ENCODE data around the gene COA7.
A peak's percentile ranks its signal among the peaks of the same experiment; 100 is the strongest.
"Not testable (repeated sequence)": the region's sequence is repeated elsewhere in the genome, so short reads cannot be mapped to it uniquely, and the experiment has no call there.

COA7 gene

DNA sequence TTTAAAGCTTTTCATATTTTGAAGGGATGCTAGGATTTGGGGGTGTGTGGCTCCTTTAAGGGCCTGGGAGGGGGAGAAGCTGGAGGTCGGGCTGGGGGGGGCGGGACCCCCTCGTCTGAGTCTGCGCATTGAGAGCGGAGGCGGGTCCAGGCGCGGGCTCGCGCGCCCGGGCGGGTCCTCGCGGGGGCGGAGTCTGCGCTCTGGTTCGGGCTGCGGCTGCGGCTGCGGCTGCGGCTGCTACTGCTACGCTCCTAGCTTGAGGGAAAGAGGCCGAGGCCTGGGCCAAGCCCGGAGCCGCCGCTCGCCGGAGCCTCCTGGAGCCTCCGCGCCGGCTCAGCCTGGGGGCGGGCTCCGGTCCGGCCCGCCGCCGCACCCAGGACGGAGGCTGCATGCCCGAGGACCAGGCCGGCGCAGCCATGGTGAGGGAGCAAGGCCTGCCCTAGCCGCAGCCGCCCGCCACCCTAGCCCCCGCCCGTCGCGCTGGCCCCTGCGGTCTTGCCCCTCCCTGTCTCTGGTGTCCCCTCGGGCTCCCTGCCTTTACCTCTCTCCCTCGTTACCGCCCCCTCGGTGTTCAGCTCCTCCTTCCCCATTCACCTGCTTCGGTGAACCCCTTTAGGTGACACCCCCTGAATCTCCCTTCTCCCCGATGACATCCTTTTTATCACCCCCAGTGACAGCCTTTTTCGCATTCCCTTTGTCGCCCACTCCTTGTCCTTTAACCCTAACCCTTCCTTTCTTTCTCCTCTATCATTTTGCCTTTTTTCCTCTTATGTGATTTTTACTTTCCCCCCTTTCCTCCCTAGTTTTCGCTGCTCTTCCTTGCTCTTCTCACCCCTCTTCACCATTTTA lies 28.3 kb upstream of the COA7 start, which contains the start of gene ZYG11B:
Gene ZYG11B, plus strand, starts transcription at position 189 of the 849 bp plus-strand sequence. Its CDS starts 201 bp downstream, at position 390.
- H3K4me3 Mint-ChIP-seq: peak within 1 kb of the TSS; percentile 82

DNA sequence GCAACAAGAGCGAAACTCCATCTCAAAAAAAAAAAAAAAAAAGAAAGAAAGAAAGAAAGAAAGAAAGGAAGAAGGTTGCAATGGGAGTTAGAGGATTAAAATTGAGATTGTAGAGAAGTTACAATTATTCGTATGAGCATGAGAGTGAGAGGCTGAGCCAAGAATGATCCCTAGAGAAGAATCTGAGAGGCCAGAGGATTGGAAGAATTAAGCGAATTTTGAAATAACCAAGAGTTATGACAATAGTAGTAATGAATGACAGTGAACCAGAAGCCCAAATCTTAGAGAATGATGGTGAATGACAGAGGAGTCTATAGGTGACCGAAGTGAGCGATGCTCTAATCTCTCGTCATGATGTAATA lies 27.7 kb upstream of the COA7 start:
- ATAC-seq (replicated peaks; ENCODE audit: extremely low read depth, poor library complexity, severe bottlenecking): no peak
- no peaks in the 10 kb centered on the region for H3K9me3 Mint-ChIP-seq
- peak overlapping the region; percentile 29 for H3K27ac Mint-ChIP-seq (ENCODE audit: low read depth)

More for the DNA sequence above, 28.3 kb upstream of the COA7 start, which contains the start of gene ZYG11B:
- peaks cover 7% of the 10 kb centered on the region for H3K36me3 Mint-ChIP-seq (ENCODE audit: insufficient read depth)
- H3K27me3 Mint-ChIP-seq: peaks cover 13% of the 10 kb centered on the region
- H3K27ac Mint-ChIP-seq (ENCODE audit: low read depth): peak within 1 kb of the TSS; percentile 86
- peaks cover 36% of the 10 kb centered on the region for H3K4me1 Mint-ChIP-seq
- DNase-seq (ENCODE audit: low spot score in 2 of 2) (peak; percentile 77 to 79), ATAC-seq (replicated peaks; ENCODE audit: extremely low read depth, poor library complexity, severe bottlenecking) (peak; percentile 85)
- H3K9me3 Mint-ChIP-seq: no peaks in the 10 kb centered on the region

DNA sequence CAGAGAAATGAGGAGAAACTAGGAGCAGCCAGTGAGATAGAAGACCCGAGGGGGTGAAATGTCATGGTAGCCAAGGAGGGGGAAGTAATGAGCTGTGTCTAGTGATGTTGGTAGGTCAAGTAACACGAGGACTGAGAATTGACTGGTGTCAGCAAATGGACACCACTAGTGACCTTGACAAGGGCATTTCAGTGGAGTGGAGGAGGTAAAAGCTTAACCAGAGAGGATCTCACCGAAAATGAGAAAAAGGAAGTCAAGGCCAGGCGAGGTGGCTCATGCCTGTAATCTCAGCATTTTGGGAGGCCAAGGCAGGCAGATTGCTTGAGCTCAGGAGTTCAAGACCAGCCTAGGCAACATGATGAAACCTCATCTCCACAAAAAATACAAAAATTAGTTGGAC lies 25.1 kb upstream of the COA7 start:
- Mint-ChIP-seq H3K27me3 (peaks cover 13% of the 10 kb centered on the region), H3K4me1 (peaks cover 30% of the 10 kb centered on the region), H3K27ac (ENCODE audit: low read depth) (no peak overlapping the region), H3K9me3 (no peaks in the 10 kb centered on the region), H3K4me3 (no peak overlapping the region), H3K36me3 (ENCODE audit: insufficient read depth) (peaks cover 2% of the 10 kb centered on the region)
- ATAC-seq (replicated peaks; ENCODE audit: extremely low read depth, poor library complexity, severe bottlenecking): no peak
- no peak for DNase-seq (ENCODE audit: low spot score in 2 of 2)

More for the DNA sequence above, 27.7 kb upstream of the COA7 start:
- DNase-seq (ENCODE audit: low spot score in 2 of 2): no peak
- Mint-ChIP-seq H3K4me3 (peak overlapping the region; percentile 82), H3K4me1 (peaks cover 36% of the 10 kb centered on the region), H3K36me3 (ENCODE audit: insufficient read depth) (peaks cover 5% of the 10 kb centered on the region), H3K27me3 (peaks cover 13% of the 10 kb centered on the region)

DNA sequence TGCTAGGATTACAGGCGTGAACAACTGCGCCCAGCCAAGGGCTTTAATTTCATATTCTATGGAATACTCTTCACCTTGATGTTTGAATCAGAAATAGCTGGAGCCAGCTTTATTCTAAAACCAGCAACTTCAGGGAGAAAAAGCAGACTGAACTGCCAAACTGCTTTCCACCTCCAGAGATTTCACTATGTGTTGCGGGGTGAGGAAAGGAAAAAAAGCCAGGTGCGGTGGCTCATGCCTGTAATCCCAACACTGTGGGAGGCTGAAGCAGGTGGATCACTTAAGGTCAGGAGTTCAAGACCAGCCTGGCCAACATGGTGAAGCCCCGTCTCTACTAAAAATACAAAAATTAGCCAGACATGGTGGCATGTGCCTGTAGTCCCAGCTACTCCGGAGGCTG lies 17.1 kb upstream of the COA7 start:
- H3K36me3 Mint-ChIP-seq (ENCODE audit: insufficient read depth); H3K27ac Mint-ChIP-seq (ENCODE audit: low read depth); ATAC-seq (replicated peaks; ENCODE audit: extremely low read depth, poor library complexity, severe bottlenecking); DNase-seq (ENCODE audit: low spot score in 2 of 2); H3K27me3 Mint-ChIP-seq; H3K4me3 Mint-ChIP-seq; H3K4me1 Mint-ChIP-seq; H3K9me3 Mint-ChIP-seq: not testable (repeated sequence)

DNA sequence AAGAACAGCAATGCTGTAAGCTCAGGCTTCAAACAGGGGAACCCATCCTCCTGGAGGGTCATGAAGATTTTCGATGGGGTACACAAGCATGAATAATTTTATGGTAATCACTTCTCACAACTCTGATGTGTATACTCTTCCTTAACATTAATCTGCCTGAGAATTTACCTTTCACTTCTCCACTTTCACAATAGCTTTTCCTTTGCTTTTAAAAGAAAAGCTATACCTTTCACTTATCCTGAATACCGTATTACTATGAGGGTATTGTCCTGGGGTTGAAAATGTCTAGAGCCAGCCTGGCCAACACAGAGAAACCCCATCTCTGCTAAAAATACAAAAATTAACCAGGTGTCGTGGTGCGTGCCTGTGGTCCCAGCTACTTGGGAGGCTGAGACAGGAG lies 15.4 kb upstream of the COA7 start:
- Mint-ChIP-seq H3K27me3 (peaks cover 6% of the 10 kb centered on the region), H3K36me3 (ENCODE audit: insufficient read depth) (no peaks in the 10 kb centered on the region), H3K4me3 (no peak overlapping the region), H3K9me3 (no peaks in the 10 kb centered on the region), H3K27ac (ENCODE audit: low read depth) (no peak overlapping the region), H3K4me1 (no peaks in the 10 kb centered on the region)
- ATAC-seq (replicated peaks; ENCODE audit: extremely low read depth, poor library complexity, severe bottlenecking) (no peak), DNase-seq (ENCODE audit: low spot score in 2 of 2) (no peak)

DNA sequence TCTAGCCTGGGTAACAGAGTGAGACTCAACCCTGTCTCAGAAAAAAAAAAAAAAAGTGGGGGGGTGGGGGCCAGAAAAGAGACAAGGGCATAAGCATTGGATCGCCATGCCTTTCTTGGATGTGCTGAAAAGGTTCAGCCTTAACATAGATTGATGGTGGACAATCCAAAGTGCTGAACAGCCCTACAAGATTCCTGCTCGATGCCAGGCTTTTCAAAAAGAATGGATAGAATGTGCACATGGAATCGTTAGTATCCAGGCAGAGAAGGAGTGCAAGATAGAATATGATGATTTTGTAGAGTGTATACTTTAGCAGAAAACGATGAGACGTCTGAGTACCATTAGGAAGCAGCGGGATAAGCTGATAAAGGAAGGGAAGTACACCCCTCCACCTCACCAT lies 10.9 kb upstream of the COA7 start:
- ATAC-seq (replicated peaks; ENCODE audit: extremely low read depth, poor library complexity, severe bottlenecking) (no peak), DNase-seq (ENCODE audit: low spot score in 2 of 2) (no peak)
- Mint-ChIP-seq H3K4me1 (no peaks in the 10 kb centered on the region), H3K27ac (ENCODE audit: low read depth) (no peak overlapping the region), H3K36me3 (ENCODE audit: insufficient read depth) (peaks cover 2% of the 10 kb centered on the region), H3K4me3 (no peak overlapping the region), H3K9me3 (no peaks in the 10 kb centered on the region), H3K27me3 (peaks cover 14% of the 10 kb centered on the region)

DNA sequence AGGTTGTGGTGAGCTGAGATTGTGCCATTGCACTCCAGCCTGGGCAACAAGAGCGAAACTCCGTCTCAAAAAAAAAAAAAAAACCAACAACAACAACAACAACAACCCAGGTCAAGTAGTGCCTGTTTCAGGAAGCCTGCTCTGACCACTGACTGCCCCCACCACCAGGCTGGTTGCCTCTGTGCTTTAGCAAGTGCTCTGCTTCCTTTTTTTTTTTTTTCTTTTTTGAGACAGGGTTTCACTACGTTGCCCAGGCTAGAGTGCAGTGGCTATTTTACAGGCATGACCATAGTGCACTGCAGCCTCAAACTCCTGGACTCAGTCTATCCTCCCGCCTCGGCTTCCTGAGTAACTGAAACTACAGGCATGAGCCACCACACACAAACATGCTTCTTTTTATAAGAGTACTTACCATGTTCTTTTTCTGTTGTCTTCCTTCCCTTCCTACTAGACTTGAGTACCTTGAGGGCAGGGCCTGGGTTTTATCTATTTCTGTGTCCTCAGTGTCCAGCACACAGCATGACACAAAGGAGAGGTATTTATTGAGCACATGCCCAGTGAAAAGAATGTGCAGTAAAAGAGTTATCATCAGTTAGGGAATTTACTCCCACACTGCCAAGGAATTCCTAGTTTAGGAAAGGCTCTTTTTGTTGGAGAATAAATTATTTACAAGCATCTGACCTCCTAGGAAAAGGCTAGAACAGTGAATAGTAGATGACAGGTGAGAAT lies 9.9 kb upstream of the COA7 start:
- Mint-ChIP-seq H3K4me1 (peaks cover 5% of the 10 kb centered on the region), H3K27me3 (peaks cover 14% of the 10 kb centered on the region), H3K36me3 (ENCODE audit: insufficient read depth) (peaks cover 4% of the 10 kb centered on the region), H3K9me3 (no peaks in the 10 kb centered on the region), H3K27ac (ENCODE audit: low read depth) (no peak overlapping the region), H3K4me3 (no peak overlapping the region)
- no peak for ATAC-seq (replicated peaks; ENCODE audit: extremely low read depth, poor library complexity, severe bottlenecking)
- no peak for DNase-seq (ENCODE audit: low spot score in 2 of 2)

DNA sequence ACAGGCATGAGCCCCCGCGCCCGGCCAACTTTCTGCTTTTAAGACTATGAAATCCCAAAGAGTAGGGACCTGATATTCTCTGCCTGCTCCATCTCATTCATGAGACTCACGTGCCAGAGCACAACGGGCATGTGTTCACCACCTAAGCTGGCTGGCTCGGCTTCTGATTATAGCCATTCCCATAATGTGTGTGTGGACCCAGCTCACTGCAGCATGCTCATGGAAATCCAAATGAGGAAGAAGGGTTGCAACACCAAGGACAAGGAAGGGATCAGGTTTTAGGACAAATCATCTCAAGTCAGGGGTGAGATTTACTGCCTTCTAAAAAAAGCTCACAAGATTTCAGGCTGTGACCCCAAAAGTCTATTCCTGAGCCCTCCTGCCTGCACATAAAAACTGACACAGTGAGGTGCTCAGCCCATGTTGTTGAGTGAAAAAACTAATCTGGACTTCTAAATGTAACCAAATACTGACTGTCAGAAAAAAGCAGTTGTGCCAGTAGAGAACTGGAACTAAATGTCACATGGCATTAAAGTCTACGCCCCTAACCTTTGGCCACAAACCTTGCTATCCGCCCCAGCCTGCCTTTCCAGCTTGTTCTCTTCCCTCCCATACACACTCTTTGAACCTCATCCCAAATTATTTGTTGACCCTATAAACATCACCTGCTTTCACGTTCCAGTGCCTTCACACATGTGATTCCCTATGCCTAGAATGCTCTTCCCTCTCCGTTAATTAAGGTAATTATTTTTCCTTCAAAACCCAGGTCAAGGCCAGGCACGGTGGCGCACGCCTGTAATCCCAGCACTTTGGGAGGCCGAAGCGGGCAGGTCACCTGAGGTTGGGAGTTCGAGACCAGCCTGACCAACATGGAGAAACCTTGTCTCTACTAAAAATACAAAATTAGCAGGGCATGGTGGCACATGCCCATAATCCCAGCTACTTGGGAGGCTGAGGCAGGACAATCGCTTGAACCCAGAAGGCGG lies 9.1 kb upstream of the COA7 start:
- Mint-ChIP-seq H3K4me3 (no peak overlapping the region), H3K4me1 (peaks cover 11% of the 10 kb centered on the region), H3K27ac (ENCODE audit: low read depth) (no peak overlapping the region), H3K9me3 (no peaks in the 10 kb centered on the region), H3K27me3 (peaks cover 14% of the 10 kb centered on the region), H3K36me3 (ENCODE audit: insufficient read depth) (peaks cover 6% of the 10 kb centered on the region)
- ATAC-seq (replicated peaks; ENCODE audit: extremely low read depth, poor library complexity, severe bottlenecking): no peak
- no peak for DNase-seq (ENCODE audit: low spot score in 2 of 2)

DNA sequence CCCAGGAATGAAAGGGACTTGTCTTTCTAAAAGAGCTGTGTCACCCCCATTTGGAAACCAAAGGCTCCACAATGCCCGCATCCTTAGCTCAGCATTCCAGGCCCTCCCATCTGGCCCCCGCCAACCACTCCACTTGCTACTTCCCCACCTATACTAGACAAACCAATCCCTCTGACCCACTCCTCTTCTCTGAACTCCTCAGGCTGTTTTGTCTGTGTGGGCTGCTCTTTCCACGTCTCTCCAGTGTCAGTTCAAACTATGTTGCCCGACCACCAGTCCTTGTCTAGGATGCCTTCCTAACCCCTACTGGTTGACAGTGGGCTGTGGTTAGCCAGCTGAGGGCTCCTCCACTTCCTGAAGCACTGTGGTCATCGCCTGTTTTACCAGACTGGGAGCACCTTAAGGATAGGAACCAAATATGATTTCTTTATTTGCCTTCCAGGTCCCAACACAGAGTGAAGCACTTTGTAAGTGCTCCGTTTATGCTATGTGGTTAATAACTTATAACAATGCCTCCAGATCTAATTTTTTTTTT lies 8.1 kb upstream of the COA7 start:
- DNase-seq (ENCODE audit: low spot score in 2 of 2) (no peak), ATAC-seq (replicated peaks; ENCODE audit: extremely low read depth, poor library complexity, severe bottlenecking) (no peak)
- no peaks in the 10 kb centered on the region for H3K9me3 Mint-ChIP-seq
- H3K27me3 Mint-ChIP-seq: peaks cover 14% of the 10 kb centered on the region
- H3K36me3 Mint-ChIP-seq (ENCODE audit: insufficient read depth): peaks cover 6% of the 10 kb centered on the region
- H3K4me3 Mint-ChIP-seq: no peak overlapping the region
- peaks cover 11% of the 10 kb centered on the region for H3K4me1 Mint-ChIP-seq
- H3K27ac Mint-ChIP-seq (ENCODE audit: low read depth): no peak overlapping the region

DNA sequence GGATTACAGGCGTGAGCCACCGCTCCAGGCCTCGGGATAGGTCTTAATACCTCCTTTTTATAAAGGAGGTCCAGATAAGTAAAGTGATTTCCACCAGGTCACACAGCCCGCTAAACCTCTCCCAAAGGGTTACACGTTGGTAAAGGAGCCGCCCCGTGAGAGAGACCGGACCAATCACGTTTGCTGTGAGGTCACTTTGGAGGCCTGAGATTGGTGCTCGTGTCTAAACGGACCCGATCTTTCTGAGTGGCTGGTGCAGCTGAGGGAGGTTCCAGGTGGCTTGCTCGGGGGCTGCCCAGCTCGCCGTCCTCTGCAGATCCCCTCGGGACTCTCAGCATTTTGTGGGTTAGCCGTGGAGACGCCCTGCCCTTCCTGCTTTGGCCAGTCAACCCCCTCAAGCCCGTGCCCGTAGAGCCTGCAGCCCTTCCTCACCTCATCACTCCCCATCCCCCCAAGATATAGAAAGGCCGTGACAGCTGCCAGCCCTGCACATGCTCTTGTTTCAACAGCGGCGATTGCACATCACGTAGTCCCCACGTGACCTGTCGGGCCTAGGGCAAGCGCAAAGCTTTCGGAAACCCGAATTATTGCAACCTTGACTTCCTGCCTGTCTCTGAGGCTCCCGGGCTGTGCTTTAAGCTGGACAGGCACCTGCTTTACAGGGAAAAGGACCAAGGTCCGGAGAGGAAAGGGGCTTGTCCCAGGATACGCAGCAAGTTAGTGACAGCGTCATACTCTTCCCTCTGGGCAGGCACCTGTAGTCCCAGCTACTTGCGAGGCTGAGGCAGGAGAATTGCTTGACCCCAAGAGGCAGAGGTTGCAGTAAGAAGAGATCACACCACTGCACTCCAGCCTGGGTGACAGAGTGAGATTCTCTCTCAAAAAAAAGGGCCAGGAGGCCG lies 5.0 kb upstream of the COA7 start:
- no peaks in the 10 kb centered on the region for H3K9me3 Mint-ChIP-seq
- H3K27me3 Mint-ChIP-seq: peaks cover 4% of the 10 kb centered on the region
- DNase-seq (ENCODE audit: low spot score in 2 of 2): peak; percentile 54 to 64
- H3K4me1 Mint-ChIP-seq: peaks cover 18% of the 10 kb centered on the region
- H3K36me3 Mint-ChIP-seq (ENCODE audit: insufficient read depth): peaks cover 4% of the 10 kb centered on the region
- H3K4me3 Mint-ChIP-seq: peak overlapping the region; percentile 82
- ATAC-seq (replicated peaks; ENCODE audit: extremely low read depth, poor library complexity, severe bottlenecking): peak; percentile 95
- peak overlapping the region; percentile 96 for H3K27ac Mint-ChIP-seq (ENCODE audit: low read depth)

DNA sequence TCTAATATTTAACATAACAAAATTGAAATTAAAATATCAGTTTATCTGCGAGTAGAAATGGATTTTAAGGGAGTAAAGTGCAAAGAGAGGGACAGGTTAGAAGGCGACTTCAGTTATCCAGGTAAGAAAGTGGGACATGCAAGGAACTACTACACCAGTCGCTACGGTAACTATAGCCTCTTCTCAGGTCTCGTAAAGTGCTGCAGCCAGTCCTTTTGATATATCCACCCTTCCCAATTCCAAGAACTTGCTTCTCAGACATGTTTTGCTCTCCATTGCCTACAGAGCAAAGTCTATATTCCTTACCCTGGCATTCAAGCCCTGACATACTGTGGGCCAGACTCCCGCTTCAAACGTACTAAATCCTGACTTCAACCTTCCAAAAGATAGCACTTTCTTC lies 2.5 kb downstream of the COA7 start:
- Mint-ChIP-seq H3K36me3 (ENCODE audit: insufficient read depth) (peaks cover 8% of the 10 kb centered on the region), H3K9me3 (no peaks in the 10 kb centered on the region), H3K27ac (ENCODE audit: low read depth) (no peak overlapping the region), H3K4me3 (no peak overlapping the region), H3K27me3 (no peaks in the 10 kb centered on the region), H3K4me1 (peaks cover 18% of the 10 kb centered on the region)
- no peak for ATAC-seq (replicated peaks; ENCODE audit: extremely low read depth, poor library complexity, severe bottlenecking)
- DNase-seq (ENCODE audit: low spot score in 2 of 2): no peak
